HG03354 (cell line): ENCODE results near the gene VWA3B.
"Not testable (repeated sequence)": the region's sequence is repeated elsewhere in the genome, so short reads cannot be mapped to it uniquely, and the experiment has no call there.

Experiments used
- ATAC-seq: cut with Tn5 transposase; IDR thresholded peaks from one replicate; pipeline ENCODE4 v1.9.1; 2021; ENCODE audit warnings: mild to moderate bottlenecking; ENCODE audit not compliant: unreplicated experiment, poor library complexity, severe bottlenecking

Gene VWA3B

GRCh38 chr2:98086491-98087446 is at the start of gene VWA3B:
TSS of gene VWA3B (plus strand) at chr2:98087167. CDS start at chr2:98093093, 5,926 bp downstream.
- ATAC-seq, result peak; percentile 87

- no peak for ATAC-seq
Observed at GRCh38 chr2:98037206-98037605, 49.8 kb upstream of the VWA3B start.

GRCh38 chr2:98037666-98038336 is 49.2 kb upstream of the VWA3B start:
- no peak for ATAC-seq

- no peak for ATAC-seq
Observed at GRCh38 chr2:98039085-98039756, 47.7 kb upstream of the VWA3B start.

GRCh38 chr2:98040331-98040939 is 46.5 kb upstream of the VWA3B start:
- no peak for ATAC-seq

GRCh38 chr2:98043101-98043500 is 43.9 kb upstream of the VWA3B start:
- ATAC-seq, result no peak

GRCh38 chr2:98044730-98045129 is 42.2 kb upstream of the VWA3B start:
- ATAC-seq, result not testable (repeated sequence)

- ATAC-seq, result no peak
Observed at GRCh38 chr2:98050070-98050469, 36.9 kb upstream of the VWA3B start.

- ATAC-seq, result no peak
Observed at GRCh38 chr2:98058191-98058975, 28.6 kb upstream of the VWA3B start.

- no peak for ATAC-seq
Observed at GRCh38 chr2:98060277-98060676, 26.7 kb upstream of the VWA3B start.

- no peak for ATAC-seq
Observed at GRCh38 chr2:98063291-98063854, 23.6 kb upstream of the VWA3B start.

- ATAC-seq, result no peak
Observed at GRCh38 chr2:98065808-98066207, 21.2 kb upstream of the VWA3B start.

GRCh38 chr2:98067160-98067559 is 19.8 kb upstream of the VWA3B start:
- no peak for ATAC-seq

GRCh38 chr2:98070081-98070480 is 16.9 kb upstream of the VWA3B start:
- ATAC-seq, result no peak

- no peak for ATAC-seq
Observed at GRCh38 chr2:98072442-98072841, 14.5 kb upstream of the VWA3B start.

GRCh38 chr2:98078701-98079100 is 8.3 kb upstream of the VWA3B start:
- no peak for ATAC-seq

- ATAC-seq, result no peak
Observed at GRCh38 chr2:98084151-98084868, 2.7 kb upstream of the VWA3B start.

GRCh38 chr2:98084869-98085238 is 2.1 kb upstream of the VWA3B start:
- no peak for ATAC-seq
